Ecto neural progenitor cell (in vitro differentiated cells): Measurements from ENCODE around the gene ATP8B4.
"Not testable (repeated sequence)": the region's sequence is repeated elsewhere in the genome, so short reads cannot be mapped to it uniquely, and the experiment has no call there.

Experiments
- DNase-seq: peaks from one replicate; pipeline ENCODE4 v3.0.0-alpha.2; 2018; ENCODE audit warnings: low spot score

ATP8B4 gene

GRCh38 chr15:50140983-50141382, 21.9 kb upstream of the ATP8B4 start:
- no peak for DNase-seq

GRCh38 chr15:50140098-50140497, 21.1 kb upstream of the ATP8B4 start:
- DNase-seq = no peak

GRCh38 chr15:50138391-50138790, 19.4 kb upstream of the ATP8B4 start:
- DNase-seq = no peak

- no peak for DNase-seq
These were observed 18.9 kb upstream of the ATP8B4 start for GRCh38 chr15:50137893-50138292.

- DNase-seq = no peak
These were observed 18.3 kb upstream of the ATP8B4 start for GRCh38 chr15:50137330-50137761.

- DNase-seq = no peak
These were observed 16.1 kb upstream of the ATP8B4 start for GRCh38 chr15:50135031-50135551.

GRCh38 chr15:50134524-50135024, 15.5 kb upstream of the ATP8B4 start:
- DNase-seq = no peak

GRCh38 chr15:50132251-50132984, 13.4 kb upstream of the ATP8B4 start:
- not testable (repeated sequence) for DNase-seq

GRCh38 chr15:50131617-50132016, 12.6 kb upstream of the ATP8B4 start:
- DNase-seq = no peak

GRCh38 chr15:50128266-50128665, 9.2 kb upstream of the ATP8B4 start:
- DNase-seq = no peak

- no peak for DNase-seq
These were observed 8.3 kb upstream of the ATP8B4 start for GRCh38 chr15:50127255-50127777.

- DNase-seq = no peak
These were observed 7.0 kb upstream of the ATP8B4 start for GRCh38 chr15:50126072-50126471.

GRCh38 chr15:50124631-50125030, 5.6 kb upstream of the ATP8B4 start:
- DNase-seq = no peak

- DNase-seq = no peak
These were observed 5.0 kb upstream of the ATP8B4 start for GRCh38 chr15:50123861-50124557.

- no peak for DNase-seq
These were observed 1.7 kb upstream of the ATP8B4 start for GRCh38 chr15:50120729-50121128.

GRCh38 chr15:50117431-50118027, 1.5 kb downstream of the ATP8B4 start:
- DNase-seq = no peak

- no peak for DNase-seq
These were observed 2.6 kb downstream of the ATP8B4 start for GRCh38 chr15:50116477-50116876.

- no peak for DNase-seq
These were observed 4.8 kb downstream of the ATP8B4 start for GRCh38 chr15:50113992-50114780.

GRCh38 chr15:50113187-50113505, 5.9 kb downstream of the ATP8B4 start:
- DNase-seq = no peak

- no peak for DNase-seq
These were observed 6.4 kb downstream of the ATP8B4 start for GRCh38 chr15:50112488-50113186.

- no peak for DNase-seq
These were observed 8.7 kb downstream of the ATP8B4 start for GRCh38 chr15:50110285-50110684.
